Tibial nerve (tissue), 4 donors: ENCODE data around the gene LANCL2.

Experiments used
- CTCF ChIP-seq, 5 experiments: fragments of 200-600 bp in 3 of 5; fragments of 450-650 bp in 2 of 5; sonication (generic) in 3 of 5; IDR thresholded peaks; one replicate each; pipeline ENCODE4 v1.5.1; 2016 to 2019; ENCODE audit warnings: antibody characterized with exemption in 5 of 5, mild to moderate bottlenecking in 3 of 5, moderate library complexity in 2 of 5
- EP300 ChIP-seq, 2 donors: sonication (generic); formaldehyde crosslinking; IDR thresholded peaks; one replicate each; pipeline ENCODE4 v1.6.1; 2017; ENCODE audit warnings: antibody characterized with exemption in 2 of 2, mild to moderate bottlenecking in 1 of 2
- POLR2A ChIP-seq, 2 donors: fragments of 450-650 bp; IDR thresholded peaks; one replicate each; pipeline ENCODE4 v1.6.1; 2017; ENCODE audit warnings: antibody characterized with exemption in 2 of 2, mild to moderate bottlenecking in 2 of 2, moderate library complexity in 2 of 2

GRCh38 chr7:55326945-55327626 is 38.1 kb upstream of the LANCL2 start:
- TF ChIP-seq CTCF (IDR thresholded peaks at IDR 0.05): no peak
- no peak for TF ChIP-seq POLR2A (IDR thresholded peaks at IDR 0.05)
- no peak for TF ChIP-seq EP300 (IDR thresholded peaks at IDR 0.05)
